Mucosa of descending colon (tissue), 3 donors: ENCODE measurements around the gene ASTN2. TPM values are rescaled to one million over a fixed set of nuclear protein-coding genes. Genes with fewer than 3 reads are reported as not detected.

Source experiments
- ATAC-seq: fragments of 200-7000 bp; cut with Tn5 transposase; one replicate; pipeline ENCODE4 v1.9.1; 2020; ENCODE audit warnings: mild to moderate bottlenecking, moderate library complexity
- DNase-seq, 3 donors: peaks; one replicate each; pipeline ENCODE4 v3.0.0-alpha.2; 2020
- H3K36me3 ChIP-seq: fragments of 200-600 bp; one replicate; pipeline ENCODE4 v1.8.0; 2021; ENCODE audit warnings: low read depth, mild to moderate bottlenecking
- H3K4me1 ChIP-seq: fragments of 200-600 bp; one replicate; pipeline ENCODE4 v1.8.0; 2021; ENCODE audit warnings: low read depth, mild to moderate bottlenecking
- H3K4me3 ChIP-seq: fragments of 200-600 bp; one replicate; pipeline ENCODE4 v1.8.0; 2021; ENCODE audit warnings: mild to moderate bottlenecking
- H3K9me3 ChIP-seq: fragments of 200-600 bp; one replicate; pipeline ENCODE4 v1.8.0; 2021; ENCODE audit warnings: mild to moderate bottlenecking
- CTCF ChIP-seq: fragments of 200-600 bp; IDR thresholded peaks from one replicate; pipeline ENCODE4 v1.8.0; 2022; ENCODE audit warnings: antibody characterized with exemption, mild to moderate bottlenecking
- intact Hi-C, 2 donors: fragments of 100-400 bp; cut with DNase I in 1 of 2; cut with micrococcal nuclease in 1 of 2; formaldehyde crosslinking; loops; one replicate each; pipeline versions ENCODE4 v1.11.0 to v1.11.1; 2022; cut with DNase I, micrococcal nuclease
- total RNA-seq, 3 donors: library from RNA; stranded (reverse); fragmentation: NEBNext Ultra II Directional in 2 of 3; extraction: Animal tissue kit (Norgen Biotek cat#: 25700) in 2 of 3; gene quantifications; one replicate each; pipeline versions ENCODE4 v1.2.1 to v1.2.4, GENCODE V29; 2021 to 2023
- donor health status: DM: no; HTN: no; CAD: no; lungs with moderate emphysema.
- donor health status: DM: no; HTN: no; CAD: no.
- donor health status: DM: no; HTN: yes; CAD: no.

ASTN2 gene
- total RNA-seq, 3 donors from 2014 or later = 3.5 to 6.1 (median 5.4) TPM

GRCh38 chr9:117178596-117179375 lies 236.1 kb downstream of the ASTN2 start:
- no peaks in the 10 kb centered on the region for H3K9me3 ChIP-seq
- H3K36me3 ChIP-seq = no peaks in the 10 kb centered on the region
- ATAC-seq (no peak), DNase-seq (no peak)
- no peak for TF ChIP-seq CTCF
- intact Hi-C loops = no loop called here
- H3K4me1 ChIP-seq = no peaks in the 10 kb centered on the region
- no peak overlapping the region for H3K4me3 ChIP-seq

GRCh38 chr9:117170567-117170966 lies 244.3 kb downstream of the ASTN2 start:
- intact Hi-C loops = no loop called here

DNA sequence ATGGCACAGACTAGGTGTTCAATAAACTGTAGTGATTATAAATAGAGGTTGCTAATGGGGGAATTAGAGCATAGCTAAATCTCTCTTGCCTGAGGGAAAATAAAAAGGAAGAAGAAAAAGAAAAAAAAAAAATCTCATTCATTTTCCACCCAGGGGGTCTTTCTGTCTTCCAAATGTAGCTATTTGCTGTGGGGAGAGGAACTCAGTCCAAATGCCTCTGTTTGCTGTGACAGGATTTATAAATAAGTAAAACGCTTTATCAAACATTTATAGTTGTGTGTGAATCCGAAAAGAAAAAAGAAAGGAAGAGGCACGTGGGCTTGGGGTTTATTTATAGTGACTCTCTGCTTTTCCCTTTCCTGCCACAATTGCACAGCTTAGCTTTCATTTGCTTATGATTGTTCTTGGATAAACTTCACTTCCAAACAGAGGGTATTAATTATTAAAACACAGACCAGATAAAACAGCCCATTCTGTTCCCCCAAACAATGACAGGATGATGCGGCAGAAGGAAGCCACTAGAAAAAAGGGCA lies 245.7 kb downstream of the ASTN2 start:
- TF ChIP-seq CTCF = no peak
- H3K36me3 ChIP-seq = no peaks in the 10 kb centered on the region
- intact Hi-C loops = no loop called here
- ATAC-seq (no peak), DNase-seq (no peak)
- no peaks in the 10 kb centered on the region for H3K4me1 ChIP-seq
- H3K4me3 ChIP-seq = no peak overlapping the region
- no peaks in the 10 kb centered on the region for H3K9me3 ChIP-seq

More at GRCh38 chr9:117170567-117170966, 244.3 kb downstream of the ASTN2 start:
- Histone ChIP-seq H3K36me3 (no peaks in the 10 kb centered on the region), H3K9me3 (no peaks in the 10 kb centered on the region), H3K4me1 (no peaks in the 10 kb centered on the region), H3K4me3 (no peak overlapping the region)
- no peak for DNase-seq
- ATAC-seq = no peak
- TF ChIP-seq CTCF = no peak

DNA sequence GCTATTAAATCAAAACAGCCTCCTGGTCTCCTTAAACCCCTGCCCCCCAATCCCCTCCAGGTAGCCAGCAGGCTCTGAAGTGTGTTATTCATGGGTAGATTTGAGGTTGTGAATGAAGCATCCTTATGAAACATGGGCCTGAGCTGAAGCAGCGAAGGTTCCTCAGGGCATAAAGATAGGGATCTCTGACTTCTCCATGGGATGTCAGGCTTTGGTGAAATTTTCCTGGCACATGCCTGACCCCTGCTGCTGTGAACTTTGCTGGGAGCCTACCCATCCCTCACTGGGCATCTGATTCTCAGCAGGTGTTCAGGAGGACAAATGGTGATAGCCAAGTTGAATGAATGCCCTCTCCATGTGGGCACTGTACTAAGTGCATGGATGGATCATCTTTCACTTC lies 250.3 kb downstream of the ASTN2 start:
- TF ChIP-seq CTCF = no peak
- intact Hi-C loops = no loop called here
- ATAC-seq (no peak), DNase-seq (no peak)
- Histone ChIP-seq H3K36me3 (no peaks in the 10 kb centered on the region), H3K4me3 (no peak overlapping the region), H3K4me1 (no peaks in the 10 kb centered on the region), H3K9me3 (no peaks in the 10 kb centered on the region)

DNA sequence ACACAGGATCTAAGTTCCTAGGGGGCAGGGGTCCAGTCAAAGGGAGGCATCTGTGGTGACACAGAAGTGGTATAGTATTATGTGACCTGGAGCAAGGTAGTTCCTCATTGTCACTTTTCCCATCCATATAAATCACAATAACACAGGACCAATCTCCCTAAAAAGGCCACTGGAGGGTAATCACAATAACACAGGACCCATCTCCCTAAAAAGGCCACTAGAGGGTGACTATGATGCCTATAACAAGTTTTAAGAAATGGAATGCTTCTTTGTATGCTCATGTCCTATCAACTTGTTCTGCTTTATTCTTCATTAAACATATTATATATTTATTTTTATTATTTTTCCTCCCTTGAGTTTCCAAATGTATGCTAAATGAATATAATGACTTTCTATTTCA lies 254.6 kb downstream of the ASTN2 start:
- no peak overlapping the region for H3K4me3 ChIP-seq
- intact Hi-C loops = no loop called here
- no peaks in the 10 kb centered on the region for H3K36me3 ChIP-seq
- H3K9me3 ChIP-seq = no peaks in the 10 kb centered on the region
- no peak for TF ChIP-seq CTCF
- ATAC-seq (no peak), DNase-seq (no peak)
- H3K4me1 ChIP-seq = no peaks in the 10 kb centered on the region
